Fibroblast of lung (primary cell): ENCODE results near the gene NCOA7.

Experiments
- CTCF ChIP-seq, 2 donors: IDR thresholded peaks in 1 of 2; conservative IDR thresholded peaks in 1 of 2; 1 replicate in 1 of 2; 2 replicates in 1 of 2; pipeline ENCODE4 v1.5.1; 2011 to 2012; ENCODE audit warnings: low read length in 2 of 2, control low read depth in 1 of 2, inconsistent platforms in 1 of 2, low read depth in 1 of 2, mild to moderate bottlenecking in 1 of 2
- EZH2 ChIP-seq: IDR thresholded peaks from 2 replicates; pipeline ENCODE4 v1.5.1; 2012; ENCODE audit warnings: low read length, control low read depth, mild to moderate bottlenecking; ENCODE audit errors: missing control alignments

GRCh38 chr6:125884634-125885371 lies 94.0 kb downstream of the NCOA7 start:
- no peak for TF ChIP-seq CTCF (conservative IDR thresholded peaks at IDR 0.05 in 1 of 2, IDR thresholded peaks at IDR 0.05 in 1 of 2; ENCODE audit: low read depth in 1 of 2, low read length in 2 of 2)
- no peak for TF ChIP-seq EZH2
